OCI-LY7 (cell line): Measurements from ENCODE around the gene ATP8B1.

Experiments
- EZH2phosphoT487 ChIP-seq: fragments of 200-600 bp; sonication (generic); IDR thresholded peaks from 2 replicates; pipeline ENCODE4 v1.6.1; 2018; ENCODE audit warnings: low read depth, borderline replicate concordance, mild to moderate bottlenecking, mixed run types, antibody characterized with exemption, low read length, moderate library complexity, mixed read lengths
- TF ChIP-seq, protein P1 (sequence below): fragments of 200-600 bp; sonication (generic); conservative IDR thresholded peaks from 2 replicates; pipeline ENCODE4 v1.5.1; 2014; ENCODE audit warnings: mild to moderate bottlenecking, antibody characterized with exemption, low read length, moderate library complexity, mixed read lengths

GRCh38 chr18:57624988-57625387 is 178.1 kb downstream of the ATP8B1 start:
- TF ChIP-seq, protein P1, sequence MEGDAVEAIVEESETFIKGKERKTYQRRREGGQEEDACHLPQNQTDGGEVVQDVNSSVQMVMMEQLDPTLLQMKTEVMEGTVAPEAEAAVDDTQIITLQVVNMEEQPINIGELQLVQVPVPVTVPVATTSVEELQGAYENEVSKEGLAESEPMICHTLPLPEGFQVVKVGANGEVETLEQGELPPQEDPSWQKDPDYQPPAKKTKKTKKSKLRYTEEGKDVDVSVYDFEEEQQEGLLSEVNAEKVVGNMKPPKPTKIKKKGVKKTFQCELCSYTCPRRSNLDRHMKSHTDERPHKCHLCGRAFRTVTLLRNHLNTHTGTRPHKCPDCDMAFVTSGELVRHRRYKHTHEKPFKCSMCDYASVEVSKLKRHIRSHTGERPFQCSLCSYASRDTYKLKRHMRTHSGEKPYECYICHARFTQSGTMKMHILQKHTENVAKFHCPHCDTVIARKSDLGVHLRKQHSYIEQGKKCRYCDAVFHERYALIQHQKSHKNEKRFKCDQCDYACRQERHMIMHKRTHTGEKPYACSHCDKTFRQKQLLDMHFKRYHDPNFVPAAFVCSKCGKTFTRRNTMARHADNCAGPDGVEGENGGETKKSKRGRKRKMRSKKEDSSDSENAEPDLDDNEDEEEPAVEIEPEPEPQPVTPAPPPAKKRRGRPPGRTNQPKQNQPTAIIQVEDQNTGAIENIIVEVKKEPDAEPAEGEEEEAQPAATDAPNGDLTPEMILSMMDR: no peak
- no peak for TF ChIP-seq EZH2phosphoT487
